SH-SY5Y (cell line): ENCODE results near the gene UMPS.

ENCODE experiments used
- GATA2 ChIP-seq: IDR thresholded peaks from 2 replicates; pipeline ENCODE4 v1.6.1; 2011; ENCODE audit warnings: mild to moderate bottlenecking, low read depth, low read length
- GATA3 ChIP-seq: IDR thresholded peaks from 2 replicates; pipeline ENCODE4 v1.6.1; 2011; ENCODE audit warnings: low read depth, mild to moderate bottlenecking, low read length, moderate library complexity

DNA sequence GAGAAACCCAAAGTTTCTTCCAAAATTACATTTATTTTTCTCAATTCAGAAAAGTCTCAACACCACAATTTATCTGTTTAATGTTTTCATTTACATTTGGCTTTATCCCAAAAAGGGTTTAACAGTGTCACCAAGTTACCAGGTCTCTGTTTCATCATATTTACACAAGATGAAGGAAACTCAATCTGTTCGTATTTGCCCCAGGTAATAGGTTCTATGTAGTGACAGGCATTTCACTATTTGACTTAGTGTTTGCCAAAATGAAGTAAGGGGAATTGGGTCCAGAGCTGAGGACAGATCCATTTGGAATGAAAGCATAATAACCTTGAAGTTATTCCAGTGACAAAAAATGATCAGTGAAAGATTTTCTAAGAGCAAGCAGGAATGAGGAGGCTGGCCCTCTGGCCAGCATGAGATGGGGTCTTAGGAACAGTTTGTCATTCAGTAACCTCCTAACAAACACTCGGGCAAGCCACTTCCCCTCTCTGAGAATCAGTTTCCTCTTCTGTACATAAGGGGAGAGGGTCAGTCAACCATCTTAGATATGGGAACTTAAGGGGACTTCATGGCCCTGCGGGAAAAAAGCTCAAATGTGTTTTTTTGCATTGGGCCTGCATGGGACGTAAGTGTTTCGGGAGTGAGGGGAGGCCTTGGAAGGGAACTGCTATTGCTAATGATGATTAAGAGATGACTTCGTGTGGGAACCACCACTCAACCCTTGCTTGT lies 31.8 kb downstream of the UMPS start:
- no peak for TF ChIP-seq GATA2
- TF ChIP-seq GATA3, result no peak
